HG03175 (cell line): ENCODE data around the gene MET.

Experiments used
- ATAC-seq: cut with Tn5 transposase; IDR thresholded peaks from one replicate; pipeline ENCODE4 v1.9.1; 2021; ENCODE audit warnings: mild to moderate bottlenecking, moderate library complexity; ENCODE audit not compliant: unreplicated experiment

Gene MET

DNA sequence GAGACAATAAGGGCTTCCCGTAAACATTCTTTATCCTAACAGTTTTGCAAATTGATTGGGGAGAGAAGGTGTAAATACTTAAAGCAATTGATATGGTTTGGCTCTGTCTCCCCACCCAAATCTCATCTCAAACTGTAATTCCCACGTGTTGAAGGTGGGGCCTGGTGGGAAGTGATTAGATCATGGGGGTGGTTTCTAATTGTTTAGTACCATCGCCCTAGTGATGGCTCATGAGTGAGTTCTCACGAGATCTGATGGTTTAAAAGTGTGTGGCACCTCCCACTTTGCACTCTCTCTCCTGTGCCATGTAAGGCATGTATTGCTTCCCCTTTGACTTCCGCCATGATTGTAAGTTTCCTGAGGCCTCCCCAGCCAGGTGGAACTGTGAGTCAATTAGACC is 168.3 kb downstream of the MET start:
- ATAC-seq = no peak

DNA sequence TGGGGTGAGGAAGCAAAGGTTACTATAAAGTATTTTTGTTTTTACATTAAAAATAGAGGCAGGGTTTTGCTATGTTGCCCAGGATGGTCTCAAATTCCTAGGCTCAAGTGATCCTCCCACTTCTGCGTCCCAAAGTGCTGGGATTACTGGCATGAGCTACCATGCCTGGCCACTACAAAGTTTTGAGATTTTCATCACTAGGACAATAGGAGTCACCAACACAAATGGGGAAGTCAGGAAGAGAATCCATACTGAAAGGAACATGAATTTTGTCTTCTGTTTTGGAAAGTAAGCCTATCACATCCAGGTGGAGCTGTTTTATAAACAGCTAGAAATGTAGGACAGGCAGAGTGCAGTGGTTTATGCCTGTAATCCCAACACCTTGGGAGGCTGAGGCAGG is 170.4 kb downstream of the MET start:
- ATAC-seq = no peak

DNA sequence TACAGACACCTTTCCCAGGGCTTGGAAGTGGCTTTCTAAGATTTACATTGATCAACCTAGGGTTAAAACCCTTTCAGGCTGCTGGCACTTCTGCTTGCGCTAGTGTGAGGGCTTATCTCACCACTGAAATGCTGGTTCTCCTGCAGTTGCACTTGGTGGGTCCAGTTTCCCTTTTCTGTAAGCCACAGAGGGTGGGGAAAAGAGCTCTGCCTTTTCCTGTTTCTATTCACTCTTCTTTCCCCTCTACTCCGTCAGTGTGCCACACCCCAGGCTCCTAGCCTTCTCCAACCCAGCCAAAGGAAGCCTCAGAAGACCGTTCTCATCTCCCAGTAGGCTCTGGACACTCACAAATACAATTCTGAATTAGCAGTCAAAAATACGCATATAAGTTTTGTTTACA is 171.4 kb downstream of the MET start:
- ATAC-seq = no peak
